ENCODE results near the gene HAO1. TPM values are rescaled to one million over a fixed set of nuclear protein-coding genes. Genes with fewer than 3 reads are reported as not detected.

The HAO1 gene
- total and polyA plus RNA-seq, 8 donors = 0.16 to 0.54 (median 0.24) TPM; not detected in 4

Other genes starting within 250 kb of the HAO1 start
- 10 to 100 TPM; 17.3 to 31.6 (median 26.1) TPM for gene TMX4, start 79.3 kb upstream of the HAO1 start, total RNA-seq
- 10 to 100 TPM in 1 of 2 donors, 1 to 10 TPM in 1; 5.6 to 18.9 TPM for gene TMX4, start 79.3 kb upstream of the HAO1 start, polyA plus RNA-seq
- gene PLCB1, start 191.8 kb upstream of the HAO1 start, total RNA-seq = 10 to 100 TPM; 12.8 to 18.7 (median 14.6) TPM
- 1 to 10 TPM; 4.5 to 5.4 TPM for gene PLCB1, start 191.8 kb upstream of the HAO1 start, polyA plus RNA-seq